Lower leg skin (tissue), 3 donors: ENCODE data around the gene HMGCS2.

Experiments used
- POLR2A ChIP-seq, 2 donors: fragments of 450-650 bp; IDR thresholded peaks; one replicate each; pipeline ENCODE4 v1.6.1; 2016 to 2017; ENCODE audit warnings: antibody characterized with exemption in 2 of 2, mild to moderate bottlenecking in 1 of 2, moderate library complexity in 1 of 2
- TF ChIP-seq, protein P1 (sequence below), 3 donors: fragments of 450-650 bp; IDR thresholded peaks; one replicate each; pipeline ENCODE4 v1.5.1; 2016; ENCODE audit warnings: antibody characterized with exemption in 3 of 3, mild to moderate bottlenecking in 3 of 3, moderate library complexity in 2 of 3

DNA sequence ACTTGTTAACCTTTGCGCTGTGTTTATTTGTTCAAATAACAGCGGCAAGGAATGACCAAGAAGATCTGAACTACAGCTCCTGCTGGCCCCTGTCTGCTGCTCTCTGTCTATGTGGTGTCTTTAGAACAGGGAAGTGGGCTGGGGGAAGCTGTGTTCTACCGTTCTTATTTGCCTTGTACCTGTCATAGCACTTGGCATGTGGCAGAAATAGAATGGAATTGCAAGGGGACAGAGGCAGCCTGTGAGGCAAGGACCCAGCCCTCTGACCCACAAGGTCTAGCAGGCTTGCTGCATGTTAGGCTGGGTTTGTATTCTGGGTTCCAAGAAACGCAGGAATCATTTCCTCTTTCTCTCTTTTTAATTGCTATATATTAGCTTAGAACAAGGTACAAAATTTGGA lies 20.7 kb downstream of the HMGCS2 start:
- TF ChIP-seq, protein P1, sequence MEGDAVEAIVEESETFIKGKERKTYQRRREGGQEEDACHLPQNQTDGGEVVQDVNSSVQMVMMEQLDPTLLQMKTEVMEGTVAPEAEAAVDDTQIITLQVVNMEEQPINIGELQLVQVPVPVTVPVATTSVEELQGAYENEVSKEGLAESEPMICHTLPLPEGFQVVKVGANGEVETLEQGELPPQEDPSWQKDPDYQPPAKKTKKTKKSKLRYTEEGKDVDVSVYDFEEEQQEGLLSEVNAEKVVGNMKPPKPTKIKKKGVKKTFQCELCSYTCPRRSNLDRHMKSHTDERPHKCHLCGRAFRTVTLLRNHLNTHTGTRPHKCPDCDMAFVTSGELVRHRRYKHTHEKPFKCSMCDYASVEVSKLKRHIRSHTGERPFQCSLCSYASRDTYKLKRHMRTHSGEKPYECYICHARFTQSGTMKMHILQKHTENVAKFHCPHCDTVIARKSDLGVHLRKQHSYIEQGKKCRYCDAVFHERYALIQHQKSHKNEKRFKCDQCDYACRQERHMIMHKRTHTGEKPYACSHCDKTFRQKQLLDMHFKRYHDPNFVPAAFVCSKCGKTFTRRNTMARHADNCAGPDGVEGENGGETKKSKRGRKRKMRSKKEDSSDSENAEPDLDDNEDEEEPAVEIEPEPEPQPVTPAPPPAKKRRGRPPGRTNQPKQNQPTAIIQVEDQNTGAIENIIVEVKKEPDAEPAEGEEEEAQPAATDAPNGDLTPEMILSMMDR (IDR thresholded peaks at IDR 0.05) = no peak
- TF ChIP-seq POLR2A (IDR thresholded peaks at IDR 0.05) = no peak
